MM.1S (cell line): ENCODE results near the gene PDCD10.

Experiments
- DNase-seq: peaks from one replicate; pipeline ENCODE4 v3.0.0-alpha.2; 2015
- H2AFZ ChIP-seq: fragments of 300-600 bp; sonication (generic); 2 replicates; pipeline ENCODE4 v1.6.0; 2016; ENCODE audit warnings: antibody characterized with exemption, low read length
- H3F3A ChIP-seq: fragments of 300-600 bp; sonication (generic); 2 replicates; pipeline ENCODE4 v1.6.1; 2016; ENCODE audit warnings: mild to moderate bottlenecking, antibody characterized with exemption, low read length, moderate library complexity, mixed read lengths; ENCODE audit not compliant: insufficient read depth
- H3K27ac ChIP-seq: fragments of 300-600 bp; sonication (generic); 2 replicates; pipeline ENCODE4 v1.5.1; 2016; ENCODE audit warnings: mild to moderate bottlenecking, low read length
- H3K27me3 ChIP-seq: fragments of 300-600 bp; sonication (generic); replicated peaks from 2 replicates; pipeline ENCODE4 v1.6.0; 2016; ENCODE audit warnings: low read length; ENCODE audit not compliant: insufficient read depth
- H3K36me3 ChIP-seq: fragments of 300-600 bp; sonication (generic); replicated peaks from 2 replicates; pipeline ENCODE4 v1.6.1; 2016; ENCODE audit warnings: mild to moderate bottlenecking, low read length, mixed read lengths; ENCODE audit not compliant: insufficient read depth
- H3K4me1 ChIP-seq: fragments of 300-600 bp; sonication (generic); 2 replicates; pipeline ENCODE4 v1.6.1; 2016; ENCODE audit warnings: low read length, mixed read lengths
- H3K4me2 ChIP-seq: fragments of 300-600 bp; sonication (generic); 2 replicates; pipeline ENCODE4 v1.6.0; 2016; ENCODE audit warnings: low read depth, low read length
- H3K4me3 ChIP-seq: fragments of 300-600 bp; sonication (generic); 2 replicates; pipeline ENCODE4 v1.5.1; 2016; ENCODE audit warnings: low read length, mixed read lengths
- H3K79me2 ChIP-seq: fragments of 300-600 bp; sonication (generic); 2 replicates; pipeline ENCODE4 v1.6.1; 2016; ENCODE audit warnings: mixed run types, low read length, mixed read lengths
- H3K9ac ChIP-seq: fragments of 300-600 bp; sonication (generic); 2 replicates; pipeline ENCODE4 v1.6.1; 2016; ENCODE audit warnings: low read length, mixed read lengths
- H3K9me2 ChIP-seq: fragments of 300-600 bp; sonication (generic); replicated peaks from 2 replicates; pipeline ENCODE4 v1.6.1; 2016; ENCODE audit warnings: mild to moderate bottlenecking, low read length, mixed read lengths; ENCODE audit not compliant: insufficient read depth
- H3K9me3 ChIP-seq: fragments of 300-600 bp; sonication (generic); replicated peaks from 2 replicates; pipeline ENCODE4 v1.6.1; 2016; ENCODE audit warnings: mild to moderate bottlenecking, low read length, mixed read lengths; ENCODE audit not compliant: insufficient read depth
- H4K20me1 ChIP-seq: fragments of 300-600 bp; sonication (generic); 2 replicates; pipeline ENCODE4 v1.6.1; 2016; ENCODE audit warnings: mild to moderate bottlenecking, low read length, moderate library complexity, mixed read lengths; ENCODE audit not compliant: insufficient read depth
- CTCF ChIP-seq: fragments of 300-600 bp; sonication (generic); IDR thresholded peaks from 2 replicates; pipeline ENCODE4 v1.5.1; 2016; ENCODE audit warnings: antibody characterized with exemption, low read length, mixed read lengths
- EZH2 ChIP-seq: fragments of 300-600 bp; sonication (generic); optimal IDR thresholded peaks from 2 replicates; pipeline ENCODE3; 2017; ENCODE audit warnings: low read depth, mild to moderate bottlenecking, antibody characterized with exemption, low read length, mixed read lengths
- EZH2phosphoT487 ChIP-seq: fragments of 300-600 bp; sonication (generic); IDR thresholded peaks from 2 replicates; pipeline ENCODE4 v1.6.1; 2018; ENCODE audit warnings: antibody characterized with exemption, low read length

Gene PDCD10

GRCh38 chr3:167733961-167734497, 663 bp downstream of the PDCD10 start:
- Histone ChIP-seq H3K9me3 (no peaks in the 10 kb centered on the region), H3K36me3 (no peaks in the 10 kb centered on the region), H3K4me2 (peak overlapping the region; percentile 64), H3K27me3 (no peaks in the 10 kb centered on the region), H3K27ac (peak overlapping the region; percentile 72), H3K4me3 (peak overlapping the region; percentile 86), H3K4me1 (peaks cover 22% of the 10 kb centered on the region; the same call in 1 of the 2 replicates), H3F3A (peaks cover 23% of the 10 kb centered on the region), H3K9ac (peak overlapping the region; percentile 68), H3K79me2 (peaks cover 80% of the 10 kb centered on the region), H2AFZ (peak overlapping the region; percentile 75), H3K9me2 (no peaks in the 10 kb centered on the region), H4K20me1 (peaks cover 31% of the 10 kb centered on the region)
- peak; percentile 43 for DNase-seq
- TF ChIP-seq EZH2phosphoT487 (no peak), EZH2 (no peak), CTCF (no peak)

GRCh38 chr3:167732313-167733065, 2.2 kb downstream of the PDCD10 start:
- H3K27me3 ChIP-seq, result no peaks in the 10 kb centered on the region
- peaks cover 45% of the 10 kb centered on the region for H4K20me1 ChIP-seq
- H3K27ac ChIP-seq, result no peak overlapping the region
- H3K79me2 ChIP-seq, result peaks cover 86% of the 10 kb centered on the region
- no peaks in the 10 kb centered on the region for H3K9me2 ChIP-seq
- no peaks in the 10 kb centered on the region for H3K36me3 ChIP-seq
- H3F3A ChIP-seq, result peaks cover 23% of the 10 kb centered on the region
- no peak for DNase-seq
- H3K9ac ChIP-seq, result no peak overlapping the region
- TF ChIP-seq EZH2 (no peak), EZH2phosphoT487 (no peak), CTCF (no peak)
- no peaks in the 10 kb centered on the region for H3K9me3 ChIP-seq
- no peak overlapping the region for H3K4me3 ChIP-seq
- peaks cover 22% of the 10 kb centered on the region; the same call in 1 of the 2 replicates for H3K4me1 ChIP-seq
- H3K4me2 ChIP-seq, result peak overlapping the region; percentile 64
- H2AFZ ChIP-seq, result no peak overlapping the region

- Histone ChIP-seq H3K4me1 (peaks cover 14% of the 10 kb centered on the region; the same call in 1 of the 2 replicates), H3K27me3 (no peaks in the 10 kb centered on the region), H3K79me2 (peaks cover 86% of the 10 kb centered on the region), H3K27ac (no peak overlapping the region), H3K4me2 (no peak overlapping the region), H3K9ac (no peak overlapping the region), H3K9me2 (no peaks in the 10 kb centered on the region), H2AFZ (no peak overlapping the region), H3K36me3 (no peaks in the 10 kb centered on the region), H3K4me3 (no peak overlapping the region), H4K20me1 (peaks cover 49% of the 10 kb centered on the region), H3K9me3 (no peaks in the 10 kb centered on the region), H3F3A (peaks cover 23% of the 10 kb centered on the region)
- DNase-seq, result no peak
- TF ChIP-seq EZH2phosphoT487, result no peak
Observed at GRCh38 chr3:167731393-167731792, 3.3 kb downstream of the PDCD10 start.

GRCh38 chr3:167729591-167729990, 5.1 kb downstream of the PDCD10 start:
- Histone ChIP-seq H4K20me1 (peaks cover 52% of the 10 kb centered on the region), H3K36me3 (no peaks in the 10 kb centered on the region), H3K4me3 (no peak overlapping the region), H3F3A (peaks cover 9% of the 10 kb centered on the region), H3K9me3 (no peaks in the 10 kb centered on the region), H3K4me2 (no peak overlapping the region), H3K9me2 (no peaks in the 10 kb centered on the region), H3K27ac (no peak overlapping the region), H3K4me1 (peaks cover 12% of the 10 kb centered on the region; the same call in 1 of the 2 replicates), H3K27me3 (no peaks in the 10 kb centered on the region), H3K9ac (no peak overlapping the region), H2AFZ (no peak overlapping the region), H3K79me2 (peaks cover 97% of the 10 kb centered on the region)
- DNase-seq, result no peak
- TF ChIP-seq EZH2phosphoT487, result no peak
- no peak for TF ChIP-seq EZH2
- no peak for TF ChIP-seq CTCF
